Measurements from ENCODE around the gene ZC3H7B. TPM values are rescaled to one million over a fixed set of nuclear protein-coding genes. Genes with fewer than 3 reads are reported as not detected.

Gene ZC3H7B
- total and polyA plus RNA-seq, 2 donors (not counting 3 experiments of a cell fraction or from before 2014, with no cell fraction given), result 66.8 to 95.9 TPM

DNA sequence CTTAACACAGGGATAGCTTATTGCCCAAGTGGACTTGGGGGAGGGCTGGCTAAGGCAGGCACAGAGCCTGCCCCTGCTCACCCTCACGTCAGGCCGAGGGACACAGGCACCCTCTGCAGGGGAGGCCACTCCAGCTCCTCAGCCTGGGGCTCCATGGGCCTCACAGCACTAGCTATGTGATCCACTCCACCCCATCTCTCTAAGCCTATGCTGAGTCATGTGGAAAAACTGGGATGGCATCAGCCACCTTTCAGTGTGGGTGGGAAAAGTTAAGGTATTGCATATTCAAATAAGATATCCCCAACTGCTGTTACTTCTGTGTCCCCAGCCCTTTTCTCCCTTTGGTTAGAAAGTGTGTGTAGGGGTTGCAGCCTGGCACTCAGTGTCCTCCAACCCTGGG lies 37.6 kb upstream of the ZC3H7B start:
- dilution Hi-C loops (cut with MboI; ENCODE audit: extremely low pct_ligation_motif_present, low sequenced_read_pairs) (no loop called here), intact Hi-C loops (cut with micrococcal nuclease) (no loop called here)
- no peaks in the 10 kb centered on the region for H3K9me1 ChIP-seq (replicated peaks; ENCODE audit: control insufficient read depth, extremely low read depth, insufficient read depth, low read length)
- H3K9ac ChIP-seq (replicated peaks; ENCODE audit: extremely low read depth, insufficient read depth, low read length), result no peak overlapping the region
- no peak overlapping the region for H3K27ac ChIP-seq (ENCODE audit: insufficient read depth, low read depth, low read length)
- no TSS peak for BruUV-seq (replicated peaks)
- TF ChIP-seq, protein P1, sequence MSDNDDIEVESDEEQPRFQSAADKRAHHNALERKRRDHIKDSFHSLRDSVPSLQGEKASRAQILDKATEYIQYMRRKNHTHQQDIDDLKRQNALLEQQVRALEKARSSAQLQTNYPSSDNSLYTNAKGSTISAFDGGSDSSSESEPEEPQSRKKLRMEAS (IDR thresholded peaks at IDR 0.05; ENCODE audit: insufficient read depth, insufficient read length), result no peak
- TF ChIP-seq EZH2 (IDR thresholded peaks at IDR 0.05; ENCODE audit: borderline replicate concordance, low read depth, low read length, severe bottlenecking) (no peak), MYC (IDR thresholded peaks at IDR 0.05; ENCODE audit: low read depth, low read length) (no peak), GATA2 (IDR thresholded peaks at IDR 0.05; ENCODE audit: insufficient read depth, insufficient read length, low read depth, low read length) (no peak), POLR2A (IDR thresholded peaks at IDR 0.05; ENCODE audit: low read depth, low read length) (no peak), POLR2AphosphoS5 (IDR thresholded peaks at IDR 0.05; ENCODE audit: insufficient read depth, low read depth, low read length) (no peak), FOS (IDR thresholded peaks at IDR 0.05; ENCODE audit: borderline replicate concordance, insufficient read depth, low read length) (no peak), CTCF (IDR thresholded peaks at IDR 0.05; ENCODE audit: extremely low read depth in 1 of 2, insufficient read depth in 1 of 2, low read depth in 1 of 2, low read length in 2 of 2) (no peak), JUN (IDR thresholded peaks at IDR 0.05; ENCODE audit: borderline replicate concordance, insufficient read depth, insufficient read length, low read depth) (no peak)
- peaks cover 25 to 60% of the 10 kb centered on the region in 2 experiments for H3K36me3 ChIP-seq (ENCODE audit: control insufficient read depth in 2 of 2, extremely low read depth in 1 of 2, insufficient read depth in 2 of 2, low read length in 2 of 2)
- no peak overlapping the region for H3K4me3 ChIP-seq (replicated peaks in 1 of 3; ENCODE audit: insufficient read depth in 1 of 3, low read depth in 1 of 3, low read length in 3 of 3)
- DNase-seq (ENCODE audit: low read depth, low spot score) (no peak), FAIRE-seq (no peak)
- no peak overlapping the region for H3K4me2 ChIP-seq (ENCODE audit: insufficient read depth, low read length)
- peaks cover 17% of the 10 kb centered on the region for H3K79me2 ChIP-seq (ENCODE audit: control insufficient read depth, insufficient read depth, low read length)
- H3K9me3 ChIP-seq (replicated peaks; ENCODE audit: control insufficient read depth, insufficient read depth, low read length), result no peaks in the 10 kb centered on the region
- no peaks in the 10 kb centered on the region for H3K27me3 ChIP-seq (ENCODE audit: control insufficient read depth in 2 of 2, insufficient read depth in 2 of 2, low read length in 2 of 2)
- no peaks in the 10 kb centered on the region for H3K4me1 ChIP-seq (ENCODE audit: control insufficient read depth, extremely low read depth, insufficient read depth, low read length)
- CTCF ChIA-PET, result no interaction called here
- H4K20me1 ChIP-seq (replicated peaks; ENCODE audit: control insufficient read depth, extremely low read depth, insufficient read depth, low read length), result no peaks in the 10 kb centered on the region
- no peak overlapping the region for H2AFZ ChIP-seq (ENCODE audit: low read depth, low read length)
- POLR2A ChIA-PET, result no interaction called here

All from endothelial cell of umbilical vein (primary cell).